Measurements from ENCODE around the gene TRIM7. TPM values are rescaled to one million over a fixed set of nuclear protein-coding genes. Genes with fewer than 3 reads are reported as not detected.

The TRIM7 gene
- total and polyA plus RNA-seq, 9 of the 15 experiments (the other 6 are each of a cell fraction or from before 2014, with no cell fraction given), result 2.6 to 14.9 (median 8.9) TPM

GRCh38 chr5:181243564-181244343 is 38.8 kb upstream of the TRIM7 start, which contains the start of gene RACK1 (continued):
- no peak for TF ChIP-seq CLOCK (CRISPR knock-in tag; IDR thresholded peaks at IDR 0.05; ENCODE audit: borderline replicate concordance)
- TF ChIP-seq CHD4 (IDR thresholded peaks at IDR 0.05; ENCODE audit: insufficient read depth, insufficient replicate concordance, low read depth, low read length, poor library complexity, severe bottlenecking), result no peak
- 0 out of 2 replicates have a peak, but pooled peaks have one; percentile 38 for TF ChIP-seq THRAP3 (IDR thresholded peaks at IDR 0.05; ENCODE audit: borderline replicate concordance)
- peak; percentile 86; the same call in 1 of the 2 replicates for TF ChIP-seq KAT7 (CRISPR knock-in tag; IDR thresholded peaks at IDR 0.05; ENCODE audit: borderline replicate concordance)
- TF ChIP-seq ZNF644 (tag; IDR thresholded peaks at IDR 0.05; ENCODE audit: low read depth), result peak; percentile 51; the same call in 1 of the 2 replicates
- TF ChIP-seq JUND (IDR thresholded peaks at IDR 0.05; ENCODE audit: borderline replicate concordance, low read depth, low read length), result 0 out of 2 replicates have a peak, but pooled peaks have one; percentile 37
- TF ChIP-seq JUND (tag; IDR thresholded peaks at IDR 0.05; ENCODE audit: borderline replicate concordance, low read depth, low read length), result no peak; the same call in 2 of the 3 replicates
- peak; percentile 61; the same call in 1 of the 2 replicates for TF ChIP-seq ZC3H11A (IDR thresholded peaks at IDR 0.05; ENCODE audit: low read depth, low read length)
- peak; percentile 30; the same call in 1 of the 2 replicates for TF ChIP-seq JUN (IDR thresholded peaks at IDR 0.05; ENCODE audit: borderline replicate concordance, low read depth, low read length)
- 0 out of 2 replicates have a peak, but pooled peaks have one; percentile 4 for TF ChIP-seq JUN (CRISPR knock-in tag; IDR thresholded peaks at IDR 0.05; ENCODE audit: borderline replicate concordance)
- 0 out of 2 replicates have a peak, but pooled peaks have one; percentile 54 for TF ChIP-seq ZNF584 (CRISPR knock-in tag; IDR thresholded peaks at IDR 0.05; ENCODE audit: low read depth)
- peak; percentile 96 for TF ChIP-seq POLR2H (tag; IDR thresholded peaks at IDR 0.05; ENCODE audit: low read depth)
- peak; percentile 56 for TF ChIP-seq C11orf30 (IDR thresholded peaks at IDR 0.05; ENCODE audit: low read depth)
- TF ChIP-seq FOXA3 (CRISPR knock-in tag; conservative IDR thresholded peaks at IDR 0.05 in 1 of 2, IDR thresholded peaks at IDR 0.05 in 1 of 2), result peak in 1 of 2 experiments; percentile 10; a peak in 2 of 4 replicates
